AG09319 (cell line): ENCODE measurements around the gene BRD2.

Experiments
- DNase-seq: peaks from one replicate; pipeline ENCODE4 v3.0.0-alpha.2; 2010; ENCODE audit warnings: low read depth; ENCODE audit errors: extremely low read depth
- CTCF ChIP-seq: IDR thresholded peaks from 2 replicates; pipeline ENCODE4 v1.5.1; 2011; ENCODE audit warnings: low read depth, mild to moderate bottlenecking, inconsistent platforms, low read length, moderate library complexity

Gene BRD2

GRCh38 chr6:32979720-32980487 lies 11.5 kb downstream of the BRD2 start:
- no peak for TF ChIP-seq CTCF
- no peak for DNase-seq

- no peak for DNase-seq
- TF ChIP-seq CTCF = no peak
Measured at GRCh38 chr6:32980488-32981038, 12.2 kb downstream of the BRD2 start.

GRCh38 chr6:32982084-32982701 lies 13.8 kb downstream of the BRD2 start:
- no peak for DNase-seq
- TF ChIP-seq CTCF = no peak

GRCh38 chr6:32982702-32983492 lies 14.5 kb downstream of the BRD2 start:
- DNase-seq = no peak
- no peak for TF ChIP-seq CTCF

GRCh38 chr6:32983493-32983848 lies 15.1 kb downstream of the BRD2 start:
- no peak for DNase-seq
- no peak for TF ChIP-seq CTCF

- no peak for TF ChIP-seq CTCF
- no peak for DNase-seq
Measured at GRCh38 chr6:32983964-32984621, 15.7 kb downstream of the BRD2 start.
